Measurements from ENCODE around the gene SCP2. TPM values are rescaled to one million over a fixed set of nuclear protein-coding genes. Genes with fewer than 3 reads are reported as not detected.

The SCP2 gene
- total RNA-seq, 1 experiment from 2014 or later, result 56.4 TPM

Small RNA genes lying within 50 kb of the gene (microRNA-seq; reads per million reads assigned to microRNA genes)
- not detected for gene MIR1273F (ENCODE audit: borderline number of aligned reads)
- gene MIR1273G (ENCODE audit: borderline number of aligned reads), result not detected
- not detected for gene MIR5095 (ENCODE audit: borderline number of aligned reads)

Other genes starting within 250 kb of the SCP2 start
- 43.7 to 49.6 TPM (median 47.0 TPM) in 3 replicates for gene COA7, start 228.9 kb upstream of the SCP2 start, total RNA-seq (2021)
- 19.2 to 19.9 TPM (median 19.4 TPM) in 3 replicates for gene ZYG11B, start 200.8 kb upstream of the SCP2 start, total RNA-seq (2021)
- gene ZYG11A, start 84.5 kb upstream of the SCP2 start, total RNA-seq (2021), result 5.2 to 7.3 TPM (median 6.1 TPM) in 3 replicates
- gene ECHDC2, start 5.5 kb upstream of the SCP2 start, total RNA-seq (2021), result 27.8 to 41.0 TPM (median 34.7 TPM) in 3 replicates
- 0.23 to 0.48 TPM (median 0.30 TPM) in 3 replicates for gene PODN, start 134.9 kb downstream of the SCP2 start, total RNA-seq (2021)
- gene SLC1A7, start 215.4 kb downstream of the SCP2 start, total RNA-seq (2021), result 0.07 to 0.14 TPM in 2 of 3 replicates, not detected in the other